Psoas muscle (tissue), 8 donors: Measurements from ENCODE around the gene CGB2. TPM values are rescaled to one million over a fixed set of nuclear protein-coding genes. Genes with fewer than 3 reads are reported as not detected.

Source experiments
- ATAC-seq, 4 donors: fragments of 200-7000 bp; cut with Tn5 transposase; one replicate each; pipeline ENCODE4 v1.9.1; 2020; ENCODE audit warnings: moderate library complexity in 3 of 4, mild to moderate bottlenecking in 2 of 4
- DNase-seq, 2 donors: peaks; one replicate each; pipeline ENCODE4 v3.0.0-alpha.2; 2020
- H3K27ac ChIP-seq: fragments of 200-600 bp; one replicate; pipeline ENCODE4 v1.8.0; 2022
- H3K27me3 ChIP-seq, 3 donors: fragments of 200-600 bp in 1 of 3; one replicate each; pipeline versions ENCODE4 v1.6.1 to v1.8.0; 2013 to 2022; ENCODE audit warnings: low read length in 2 of 3, mild to moderate bottlenecking in 2 of 3, moderate library complexity in 1 of 3; ENCODE audit not compliant: insufficient read depth in 3 of 3
- H3K36me3 ChIP-seq, 2 donors: fragments of 200-600 bp in 1 of 2; one replicate each; pipeline versions ENCODE4 v1.6.1 to v1.8.0; 2013 to 2022; ENCODE audit warnings: low read depth in 1 of 2, mild to moderate bottlenecking in 1 of 2, moderate library complexity in 1 of 2; ENCODE audit not compliant: insufficient read depth in 1 of 2
- H3K4me1 ChIP-seq: fragments of 200-600 bp; one replicate; pipeline ENCODE4 v1.8.0; 2022
- H3K4me3 ChIP-seq: fragments of 200-600 bp; one replicate; pipeline ENCODE4 v1.8.0; 2022; ENCODE audit warnings: mild to moderate bottlenecking
- H3K9me3 ChIP-seq: fragments of 200-600 bp; one replicate; pipeline ENCODE4 v1.8.0; 2022
- WGBS, 3 donors: extraction: QIAGEN DNeasy Blood & Tissue Kit; methylation state at CpG; one replicate each; pipeline versions ENCODE4 v1.1.6 to v1.1.7; 2013; 5-methylcytosine and 5-hydroxymethylcytosine counted together
- intact Hi-C, 2 donors: fragments of 100-400 bp; cut with DNase I; formaldehyde crosslinking; loops; one replicate each; pipeline versions ENCODE4 v1.11.0 to v1.14.2; 2022
- polyA plus RNA-seq, 3 donors: library from polyadenylated mRNA; stranded (reverse); fragments of 200-250 nt; gene quantifications; one replicate each; pipeline ENCODE4 v1.2.3, GENCODE V29; 2013
- total RNA-seq, 4 donors: library from RNA; stranded (reverse); fragmentation: NEBNext Ultra II Directional in 2 of 4; extraction: Animal tissue kit (Norgen Biotek cat#: 25700) in 2 of 4; gene quantifications; one replicate each; pipeline versions ENCODE4 v1.2.1 to v1.2.4, GENCODE V29; 2021 to 2023
- TF ChIP-seq, protein P1 (sequence below): fragments of 200-600 bp; IDR thresholded peaks from one replicate; pipeline ENCODE4 v1.8.0; 2022; ENCODE audit warnings: antibody characterized with exemption
- donor health status: healthy with polysubstance abuse.
- donor health status: DM: no; HTN: no; CAD: no; lungs with moderate emphysema.
- donor health status: Bipolar disorder and iron deficiency.
- donor health status: healthy.
- donor health status: DM: yes; HTN: yes; CAD: no.
- donor health status: DM: no; HTN: no; CAD: no.
- donor health status: DM: no; HTN: no; CAD: no.
- donor health status: DM: yes; HTN: yes; CAD: no.

The CGB2 gene
- total and polyA plus RNA-seq, 7 donors = 0.10 TPM; not detected in 6

DNA sequence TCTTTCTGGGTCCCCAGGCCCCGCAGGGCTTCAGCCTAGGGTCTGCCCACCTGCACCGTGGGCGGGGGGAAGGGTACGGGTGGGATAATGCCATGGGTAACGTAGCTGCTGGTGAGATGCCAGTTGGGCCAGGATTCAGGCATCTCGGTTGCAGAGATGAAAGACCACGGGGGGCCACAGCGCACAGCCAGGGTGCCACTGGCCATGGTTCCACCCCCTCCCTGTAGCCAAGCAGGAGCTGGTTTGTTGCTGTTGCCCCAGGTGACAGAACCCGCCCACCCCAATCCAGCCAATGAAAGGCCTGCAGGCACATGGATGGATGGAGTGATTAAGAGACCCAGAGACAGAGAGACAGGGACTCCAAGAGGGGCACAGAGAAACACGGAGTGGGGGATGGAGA, 26.9 kb downstream of the CGB2 start:
- Histone ChIP-seq H3K36me3 (no peaks in the 10 kb centered on the region), H3K27ac (no peak overlapping the region), H3K4me3 (peak overlapping the region; percentile 82), H3K4me1 (peaks cover 5% of the 10 kb centered on the region), H3K27me3 (no peaks in the 10 kb centered on the region), H3K9me3 (no peaks in the 10 kb centered on the region)
- intact Hi-C loops = loop anchor here in 1 of 2 donors (5.0 kb wide), 1 partner anchor 46 kb away; no protein-coding TSS in a partner anchor
- WGBS, 3 donors = 32 to 46% (median 39%) methylated on average over 10 of the region's 10 CpGs
- DNase-seq = peak; percentile 54 to 84
- ATAC-seq = peak; percentile 54 to 82 (median 70)
- TF ChIP-seq, protein P1, sequence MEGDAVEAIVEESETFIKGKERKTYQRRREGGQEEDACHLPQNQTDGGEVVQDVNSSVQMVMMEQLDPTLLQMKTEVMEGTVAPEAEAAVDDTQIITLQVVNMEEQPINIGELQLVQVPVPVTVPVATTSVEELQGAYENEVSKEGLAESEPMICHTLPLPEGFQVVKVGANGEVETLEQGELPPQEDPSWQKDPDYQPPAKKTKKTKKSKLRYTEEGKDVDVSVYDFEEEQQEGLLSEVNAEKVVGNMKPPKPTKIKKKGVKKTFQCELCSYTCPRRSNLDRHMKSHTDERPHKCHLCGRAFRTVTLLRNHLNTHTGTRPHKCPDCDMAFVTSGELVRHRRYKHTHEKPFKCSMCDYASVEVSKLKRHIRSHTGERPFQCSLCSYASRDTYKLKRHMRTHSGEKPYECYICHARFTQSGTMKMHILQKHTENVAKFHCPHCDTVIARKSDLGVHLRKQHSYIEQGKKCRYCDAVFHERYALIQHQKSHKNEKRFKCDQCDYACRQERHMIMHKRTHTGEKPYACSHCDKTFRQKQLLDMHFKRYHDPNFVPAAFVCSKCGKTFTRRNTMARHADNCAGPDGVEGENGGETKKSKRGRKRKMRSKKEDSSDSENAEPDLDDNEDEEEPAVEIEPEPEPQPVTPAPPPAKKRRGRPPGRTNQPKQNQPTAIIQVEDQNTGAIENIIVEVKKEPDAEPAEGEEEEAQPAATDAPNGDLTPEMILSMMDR = no peak

DNA sequence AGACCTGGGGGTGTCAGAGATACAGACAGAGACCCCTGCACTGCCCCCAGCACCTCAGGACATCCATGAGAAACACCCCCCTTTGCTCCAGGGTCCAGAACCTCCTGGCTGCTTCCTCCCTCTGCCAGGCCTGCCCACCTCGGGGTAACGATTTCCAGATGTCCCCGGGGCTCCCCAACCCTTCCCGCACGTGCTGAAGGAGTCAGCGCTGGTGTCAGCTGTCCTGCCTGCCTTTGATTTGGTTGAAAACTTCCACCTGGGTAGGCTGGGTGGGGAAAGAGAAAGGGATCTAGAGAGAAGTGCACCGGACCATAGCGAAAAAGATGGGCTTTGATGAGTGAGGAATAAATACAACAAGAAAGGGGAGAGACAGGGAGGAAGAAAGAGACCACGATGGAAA, 27.4 kb downstream of the CGB2 start:
- H3K4me1 ChIP-seq = peaks cover 5% of the 10 kb centered on the region
- TF ChIP-seq, protein P1 = no peak
- no peak overlapping the region for H3K27ac ChIP-seq
- WGBS, 3 donors = 28 to 38% (median 34%) methylated on average over 9 of the region's 9 CpGs
- DNase-seq (no peak), ATAC-seq (no peak)
- no peaks in the 10 kb centered on the region for H3K9me3 ChIP-seq
- intact Hi-C loops = loop anchor here in 1 of 2 donors (5.0 kb wide), 1 partner anchor 47 kb away; no protein-coding TSS in a partner anchor
- H3K27me3 ChIP-seq = no peaks in the 10 kb centered on the region
- no peaks in the 10 kb centered on the region for H3K36me3 ChIP-seq
- H3K4me3 ChIP-seq = no peak overlapping the region

DNA sequence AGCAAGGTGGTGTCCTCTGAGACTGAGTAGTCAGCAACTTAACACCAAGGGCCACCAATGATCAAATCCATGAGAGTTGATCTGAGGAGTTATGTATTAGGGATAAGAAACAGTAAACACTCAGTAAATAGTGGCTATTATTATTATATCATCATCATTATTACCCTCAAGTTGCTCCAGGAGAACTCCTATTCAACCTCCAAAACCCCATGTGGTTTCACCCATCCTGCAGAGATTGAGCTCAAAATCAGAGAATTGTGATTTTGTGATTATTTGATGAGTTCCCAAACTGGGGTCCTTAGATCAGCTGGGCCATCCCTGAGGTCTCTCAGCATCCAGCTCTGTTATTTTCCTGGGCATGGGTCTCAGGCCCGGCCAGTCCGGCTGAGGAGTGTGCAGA, 29.3 kb downstream of the CGB2 start:
- WGBS, 3 donors = 96 to 100% (median 100%) methylated on average over 2 of the region's 2 CpGs
- H3K9me3 ChIP-seq = no peaks in the 10 kb centered on the region
- H3K27me3 ChIP-seq = no peaks in the 10 kb centered on the region
- no peak overlapping the region for H3K27ac ChIP-seq
- no peak for DNase-seq
- TF ChIP-seq, protein P1 = no peak
- no peaks in the 10 kb centered on the region for H3K36me3 ChIP-seq
- intact Hi-C loops = no loop called here
- H3K4me3 ChIP-seq = no peak overlapping the region
- H3K4me1 ChIP-seq = peaks cover 11% of the 10 kb centered on the region
- no peak for ATAC-seq

DNA sequence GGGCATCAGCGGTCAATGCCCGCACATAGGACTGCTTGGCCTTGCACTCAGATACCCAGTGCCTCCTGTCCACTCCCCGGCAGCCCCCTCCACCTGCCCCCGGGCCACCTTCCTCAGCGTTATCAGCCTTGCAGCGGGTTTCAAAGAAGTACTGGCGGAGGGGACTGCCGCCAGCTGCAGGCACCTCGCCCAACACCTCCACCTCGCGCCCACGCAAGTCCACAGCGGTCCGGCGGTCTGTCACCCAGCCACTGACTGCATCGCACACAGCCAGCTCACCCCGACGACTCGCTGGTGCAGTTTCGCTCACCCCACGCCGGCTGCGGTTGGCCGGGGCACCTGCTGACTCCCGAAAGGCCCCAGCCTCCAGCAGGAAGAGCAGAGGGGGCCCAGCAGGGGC, 29.8 kb downstream of the CGB2 start:
- no peaks in the 10 kb centered on the region for H3K36me3 ChIP-seq
- intact Hi-C loops = no loop called here
- H3K9me3 ChIP-seq = no peaks in the 10 kb centered on the region
- TF ChIP-seq, protein P1 = no peak
- H3K4me1 ChIP-seq = peaks cover 11% of the 10 kb centered on the region
- ATAC-seq (no peak), DNase-seq (no peak)
- no peak overlapping the region for H3K4me3 ChIP-seq
- no peak overlapping the region for H3K27ac ChIP-seq
- no peaks in the 10 kb centered on the region for H3K27me3 ChIP-seq
- 79 to 84% (median 83%) methylated on average over 25 of the region's 25 CpGs for WGBS, 3 donors

DNA sequence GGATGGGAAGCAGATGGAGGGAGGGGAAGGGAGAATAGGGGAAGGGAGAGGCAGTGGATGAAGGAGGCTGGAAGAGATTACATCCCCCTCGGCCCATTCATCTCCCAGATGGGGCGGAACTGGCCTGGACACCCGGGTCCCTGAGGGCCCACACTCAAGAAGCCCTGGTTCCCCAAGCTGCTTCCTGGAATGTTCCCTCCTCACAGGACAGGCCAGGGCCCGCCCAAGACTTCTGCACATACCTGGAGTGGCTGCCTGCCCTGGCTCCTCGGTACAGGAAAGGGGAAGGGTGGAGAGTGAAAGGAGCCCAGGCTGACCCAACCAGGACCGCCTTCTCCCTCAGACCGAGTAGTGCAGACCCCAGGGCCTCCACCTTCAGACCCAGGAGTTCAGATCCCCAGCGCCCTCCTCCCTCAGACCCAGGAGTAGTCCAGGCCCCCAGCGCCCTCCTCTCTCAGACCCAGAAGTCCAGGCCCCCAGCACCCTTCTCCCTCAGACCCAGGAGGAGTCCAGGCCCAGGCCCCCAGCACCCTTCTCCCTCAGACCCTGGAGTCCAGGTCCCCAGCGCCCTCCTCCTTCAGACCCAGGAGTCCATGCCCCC, 32.4 kb downstream of the CGB2 start:
- ATAC-seq (no peak), DNase-seq (no peak)
- intact Hi-C loops = no loop called here
- Histone ChIP-seq H3K27me3 (no peaks in the 10 kb centered on the region), H3K27ac (no peak overlapping the region), H3K9me3 (no peaks in the 10 kb centered on the region), H3K4me3 (no peak overlapping the region), H3K4me1 (peaks cover 17% of the 10 kb centered on the region), H3K36me3 (no peaks in the 10 kb centered on the region)
- WGBS, 3 donors = 51 to 57% (median 54%) methylated on average over 8 to 10 of the region's 10 CpGs
- TF ChIP-seq, protein P1 = no peak
